Activated CD8-positive, alpha-beta T cell treated with anti-CD3 and anti-CD28 coated beads for 36 hours (primary cell): Measurements from ENCODE around the gene FLOT2. TPM values are rescaled to one million over a fixed set of nuclear protein-coding genes. Genes with fewer than 3 reads are reported as not detected.
A peak's percentile ranks its signal among the peaks of the same experiment; 100 is the strongest.
"Not testable (repeated sequence)": the region's sequence is repeated elsewhere in the genome, so short reads cannot be mapped to it uniquely, and the experiment has no call there.

Experiments used
- ATAC-seq: fragments of 200-7000 bp; cut with Tn5 transposase; one replicate; pipeline ENCODE4 v1.10.0; 2021; ENCODE audit warnings: mild to moderate bottlenecking, moderate library complexity
- CTCF ChIA-PET: fragments of 350-600 bp; sonication (Branson Sonifier 250); formaldehyde crosslinking; loops from one replicate; lab custom pipeline; 2021; ENCODE audit warnings: antibody characterized with exemption; lab: Charles Lee
- POLR2A ChIA-PET: fragments of 350-600 bp; sonication (Branson Sonifier 250); formaldehyde crosslinking; loops from one replicate; lab custom pipeline; 2021; ENCODE audit warnings: antibody characterized with exemption; lab: Charles Lee
- DNase-seq: peaks from one replicate; pipeline ENCODE4 v3.0.0-alpha.2; 2020
- H3K27ac Mint-ChIP-seq: one replicate; pipeline ENCODE4 v1.8.0; 2021; ENCODE audit warnings: mild to moderate bottlenecking, mixed read lengths
- H3K27me3 Mint-ChIP-seq: one replicate; pipeline ENCODE4 v1.8.0; 2021; ENCODE audit warnings: mixed read lengths
- H3K36me3 Mint-ChIP-seq: one replicate; pipeline ENCODE4 v1.8.0; 2021; ENCODE audit warnings: low read depth, mixed read lengths
- H3K4me1 Mint-ChIP-seq: one replicate; pipeline ENCODE4 v1.8.0; 2021; ENCODE audit warnings: low read depth, mixed read lengths
- H3K4me3 Mint-ChIP-seq: one replicate; pipeline ENCODE4 v1.8.0; 2021; ENCODE audit warnings: mild to moderate bottlenecking, moderate library complexity, mixed read lengths
- H3K9me3 Mint-ChIP-seq: one replicate; pipeline ENCODE4 v1.8.0; 2021; ENCODE audit warnings: mixed read lengths
- intact Hi-C: fragments of 100-400 bp; cut with micrococcal nuclease; formaldehyde crosslinking; loops from one replicate; pipeline ENCODE4 v1.10.0; 2022
- microRNA-seq: library from miRNA; unstranded; fragments of <30 nt; microRNA quantifications from one replicate; pipeline ENCODE4 v1.2.0, GENCODE V29; 2022; ENCODE audit warnings: borderline microRNAs expressed, borderline replicate concordance
- total RNA-seq, 2 experiments: library from RNA; stranded (reverse); gene quantifications; one replicate each; pipeline ENCODE4 v1.2.3, GENCODE V29; 2021
- TF ChIP-seq, protein P1 (sequence below): fragments of 200-600 bp; IDR thresholded peaks from one replicate; pipeline ENCODE4 v1.8.0; 2022; ENCODE audit warnings: antibody characterized with exemption, mild to moderate bottlenecking

FLOT2 gene
- total RNA-seq, 2 experiments from 2014 or later: 59.7 to 60.1 TPM

DNA sequence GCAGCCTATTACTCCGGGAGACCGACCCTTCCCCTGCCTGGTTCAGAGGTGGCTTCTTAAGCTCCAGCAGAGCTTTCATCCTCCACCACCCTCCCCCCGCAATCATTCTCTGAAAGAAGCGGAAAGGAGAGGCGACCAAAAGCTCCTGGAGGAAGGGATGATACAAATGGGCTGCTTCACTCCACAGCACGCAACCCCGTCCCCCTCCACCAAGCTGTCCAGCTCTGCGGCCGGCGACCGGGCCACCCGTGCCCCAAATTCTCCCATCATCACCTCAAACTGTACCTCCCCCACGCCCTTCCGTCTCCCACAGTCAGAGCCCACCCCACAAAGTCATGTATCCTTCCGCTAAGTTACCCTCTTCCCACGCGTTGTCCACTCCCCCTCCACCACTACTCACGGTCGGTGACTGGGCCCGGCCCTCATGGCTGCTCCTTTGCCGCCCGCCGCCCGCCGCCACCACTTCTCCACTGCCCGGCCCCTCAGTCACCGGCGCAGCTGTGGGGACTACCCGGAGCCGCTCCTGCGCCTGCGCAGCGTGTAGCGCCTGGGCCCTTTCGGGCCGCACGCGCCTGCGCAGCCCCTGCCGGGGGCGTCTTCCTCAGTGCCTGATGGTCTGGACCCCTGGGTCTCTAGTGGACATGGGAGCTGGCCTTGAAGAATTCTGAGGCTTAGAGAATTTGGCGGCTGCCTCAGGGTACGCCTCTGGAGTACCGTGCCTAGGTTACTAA is 55.1 kb downstream of the FLOT2 start, which contains the start of gene FAM222B:
TSS of gene FAM222B (minus strand) at position 509 of the 731 bp plus-strand sequence. CDS start 76,123 bp downstream, outside the sequence.
- H3K4me3 Mint-ChIP-seq: peak within 1 kb of the TSS; percentile 86
- ATAC-seq: peak; percentile 99
- DNase-seq: peak; percentile 90
- H3K4me1 Mint-ChIP-seq: peaks cover 21% of the 10 kb centered on the region
- CTCF ChIA-PET: interaction anchor here (0.6 to 6.7 kb wide), 19 partner anchors 9 to 452 kb away, joined by 3 to 58 read pairs (median 4); partner anchors contain the start of genes DHRS13 and TLCD1
- peak within 1 kb of the TSS; percentile 92 for H3K27ac Mint-ChIP-seq
- no peaks in the 10 kb centered on the region for H3K27me3 Mint-ChIP-seq
- no peaks in the 10 kb centered on the region for H3K9me3 Mint-ChIP-seq
- intact Hi-C loops: no loop called here
- POLR2A ChIA-PET: interaction anchor here (0.8 to 1.7 kb wide), 14 partner anchors 18 to 139 kb away, joined by 3 to 5 read pairs (median 3); partner anchors contain the start of gene TLCD1
- TF ChIP-seq, protein P1, sequence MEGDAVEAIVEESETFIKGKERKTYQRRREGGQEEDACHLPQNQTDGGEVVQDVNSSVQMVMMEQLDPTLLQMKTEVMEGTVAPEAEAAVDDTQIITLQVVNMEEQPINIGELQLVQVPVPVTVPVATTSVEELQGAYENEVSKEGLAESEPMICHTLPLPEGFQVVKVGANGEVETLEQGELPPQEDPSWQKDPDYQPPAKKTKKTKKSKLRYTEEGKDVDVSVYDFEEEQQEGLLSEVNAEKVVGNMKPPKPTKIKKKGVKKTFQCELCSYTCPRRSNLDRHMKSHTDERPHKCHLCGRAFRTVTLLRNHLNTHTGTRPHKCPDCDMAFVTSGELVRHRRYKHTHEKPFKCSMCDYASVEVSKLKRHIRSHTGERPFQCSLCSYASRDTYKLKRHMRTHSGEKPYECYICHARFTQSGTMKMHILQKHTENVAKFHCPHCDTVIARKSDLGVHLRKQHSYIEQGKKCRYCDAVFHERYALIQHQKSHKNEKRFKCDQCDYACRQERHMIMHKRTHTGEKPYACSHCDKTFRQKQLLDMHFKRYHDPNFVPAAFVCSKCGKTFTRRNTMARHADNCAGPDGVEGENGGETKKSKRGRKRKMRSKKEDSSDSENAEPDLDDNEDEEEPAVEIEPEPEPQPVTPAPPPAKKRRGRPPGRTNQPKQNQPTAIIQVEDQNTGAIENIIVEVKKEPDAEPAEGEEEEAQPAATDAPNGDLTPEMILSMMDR: no peak
- H3K36me3 Mint-ChIP-seq: peaks cover 4% of the 10 kb centered on the region

DNA sequence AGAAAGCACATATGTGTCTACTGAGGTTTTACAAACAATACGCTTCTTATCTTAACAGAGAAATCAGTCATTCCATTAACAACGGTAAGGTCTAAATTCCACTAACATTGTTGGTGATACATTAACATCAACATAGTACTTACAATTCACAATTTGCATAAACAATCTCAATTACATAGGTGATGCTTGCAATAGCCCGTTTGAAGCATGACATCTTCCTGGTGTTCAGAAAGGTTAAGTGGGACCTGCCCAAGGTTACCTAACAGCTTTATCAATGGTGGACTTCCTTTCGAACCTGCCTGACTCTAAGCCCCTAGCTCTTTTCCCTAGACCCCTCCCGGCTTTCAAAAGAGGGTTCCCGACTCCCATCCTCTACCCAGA is 55.6 kb downstream of the FLOT2 start:
- Mint-ChIP-seq H3K27ac (peak overlapping the region; percentile 92), H3K4me1 (peaks cover 21% of the 10 kb centered on the region), H3K4me3 (peak overlapping the region; percentile 86), H3K9me3 (no peaks in the 10 kb centered on the region), H3K36me3 (peaks cover 4% of the 10 kb centered on the region), H3K27me3 (no peaks in the 10 kb centered on the region)
- intact Hi-C loops: no loop called here
- DNase-seq: no peak
- TF ChIP-seq, protein P1: no peak
- ChIA-PET CTCF (interaction anchor here (0.6 to 6.7 kb wide), 19 partner anchors 8 to 453 kb away, joined by 3 to 58 read pairs (median 4); partner anchors contain the start of genes DHRS13 and TLCD1), POLR2A (interaction anchor here (0.8 to 1.7 kb wide), 12 partner anchors 18 to 139 kb away, joined by 3 to 5 read pairs (median 3); partner anchors contain the start of gene TLCD1)
- ATAC-seq: peak; percentile 11

DNA sequence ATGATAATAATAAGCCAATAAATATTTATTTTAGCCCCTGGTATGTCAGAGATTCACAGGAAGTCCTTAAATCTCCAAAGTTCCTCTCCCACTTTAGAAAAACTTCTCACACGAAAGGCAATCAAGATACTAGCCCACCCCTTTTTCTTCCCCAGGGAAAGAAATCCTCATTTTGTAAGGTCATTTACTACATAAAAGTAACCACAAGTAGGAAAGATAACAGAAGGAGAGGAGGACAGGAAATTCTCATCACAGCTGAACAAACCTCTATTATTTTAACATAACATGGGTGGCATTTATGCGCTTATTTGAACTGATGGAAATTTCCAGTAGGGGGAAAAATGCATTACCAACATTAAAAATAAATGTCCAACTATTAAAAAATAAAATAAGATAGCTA is 58.3 kb downstream of the FLOT2 start:
- Mint-ChIP-seq H3K27me3 (no peaks in the 10 kb centered on the region), H3K4me3 (no peak overlapping the region), H3K9me3 (no peaks in the 10 kb centered on the region), H3K27ac (peak overlapping the region; percentile 50), H3K36me3 (peaks cover 7% of the 10 kb centered on the region), H3K4me1 (peaks cover 24% of the 10 kb centered on the region)
- no peak for DNase-seq
- no peak for ATAC-seq
- TF ChIP-seq, protein P1: no peak
- intact Hi-C loops: no loop called here
- POLR2A ChIA-PET: interaction anchor here (0.7 kb wide), 1 partner anchor 12 kb away, joined by 3 read pairs; no protein-coding TSS in a partner anchor
- CTCF ChIA-PET: interaction anchor here (1.8 to 6.7 kb wide), 4 partner anchors 10 to 76 kb away, joined by 5 to 58 read pairs (median 10); no protein-coding TSS in a partner anchor

DNA sequence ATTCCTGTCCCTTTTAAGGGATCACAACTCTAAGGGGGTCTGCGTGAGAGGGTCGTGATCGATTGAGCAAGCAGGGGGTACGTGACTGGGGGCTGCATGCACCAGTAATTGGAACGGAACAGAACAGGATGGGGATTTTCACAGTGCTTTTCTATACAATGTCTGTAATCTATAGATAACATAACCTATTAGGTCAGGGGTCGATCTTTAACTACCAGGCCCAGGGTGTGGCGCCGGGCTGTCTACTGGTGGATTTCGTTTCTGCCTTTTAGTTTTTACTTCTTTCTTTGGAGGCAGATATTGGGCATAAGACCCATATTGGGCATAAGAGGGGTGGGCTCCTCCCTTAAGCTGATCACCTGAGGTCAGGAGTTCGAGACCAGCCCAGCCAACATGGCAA is 61.0 kb downstream of the FLOT2 start:
- H3K9me3 Mint-ChIP-seq, intact Hi-C loops, H3K27me3 Mint-ChIP-seq, DNase-seq, ATAC-seq, H3K27ac Mint-ChIP-seq, H3K4me3 Mint-ChIP-seq: not testable (repeated sequence)
- CTCF ChIA-PET: interaction anchor here (1.4 to 1.7 kb wide), 2 partner anchors 81 to 87 kb away, joined by 3 to 4 read pairs; no protein-coding TSS in a partner anchor
- Mint-ChIP-seq H3K36me3 (peaks cover 17% of the 10 kb centered on the region), H3K4me1 (peaks cover 27% of the 10 kb centered on the region)
- POLR2A ChIA-PET: interaction anchor here (0.7 kb wide), 1 partner anchor 11 kb away, joined by 3 read pairs; no protein-coding TSS in a partner anchor

DNA sequence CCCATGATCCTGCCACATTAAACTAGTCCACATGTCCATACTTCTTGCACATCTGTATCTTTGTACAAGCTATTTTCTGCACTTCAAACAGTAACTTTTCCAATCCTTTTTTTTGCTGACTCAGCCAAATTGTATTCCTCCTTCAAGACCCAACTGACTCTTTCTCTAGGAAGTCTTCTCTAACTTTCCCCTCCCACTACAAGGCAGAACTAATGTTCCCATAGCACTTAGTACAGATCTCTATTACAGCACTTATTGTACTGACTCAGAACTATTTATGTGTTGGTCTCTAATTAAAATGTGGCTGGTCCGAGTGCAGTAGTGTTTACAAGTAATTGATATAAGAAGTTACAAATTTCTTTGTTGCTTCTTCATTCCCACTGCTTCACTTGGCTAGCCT is 63.1 kb downstream of the FLOT2 start:
- POLR2A ChIA-PET: interaction anchor here (1.0 kb wide), 1 partner anchor 19 kb away, joined by 3 read pairs; no protein-coding TSS in a partner anchor
- Mint-ChIP-seq H3K36me3 (peaks cover 19% of the 10 kb centered on the region), H3K4me3 (no peak overlapping the region), H3K27me3 (no peaks in the 10 kb centered on the region), H3K9me3 (no peaks in the 10 kb centered on the region), H3K27ac (peak overlapping the region; percentile 1), H3K4me1 (peaks cover 16% of the 10 kb centered on the region)
- ATAC-seq (no peak), DNase-seq (no peak)
- TF ChIP-seq, protein P1: no peak
- intact Hi-C loops: no loop called here
- CTCF ChIA-PET: interaction anchor here (1.5 kb wide), 1 partner anchor 119 kb away, joined by 4 read pairs; no protein-coding TSS in a partner anchor

Small RNA genes lying within 50 kb of the gene (microRNA-seq; reads per million reads assigned to microRNA genes)
- not detected for gene MIR451B

Other genes with a start within 250 kb of the FLOT2 start
- 10 to 100 TPM; 37.4 to 39.0 TPM for gene SDF2, start 235.8 kb downstream of the FLOT2 start, total RNA-seq
- 10 to 100 TPM; 60.3 to 63.3 TPM for gene SUPT6H, start 235.5 kb downstream of the FLOT2 start, total RNA-seq
- 1 to 10 TPM; 5.0 to 5.1 TPM for gene PROCA1, start 185.8 kb downstream of the FLOT2 start, total RNA-seq
- gene RAB34, start 179.9 kb downstream of the FLOT2 start, total RNA-seq: 10 to 100 TPM in 1 of 2 experiments, 1 to 10 TPM in 1; 9.8 to 14.4 TPM
- gene RPL23A, start 177.7 kb downstream of the FLOT2 start, total RNA-seq: 1,000 to 10,000 TPM; 2,633 to 2,644 TPM
- gene TLCD1, start 171.5 kb downstream of the FLOT2 start, total RNA-seq: 1 to 10 TPM; 6.5 to 8.7 TPM
- 1 to 10 TPM; 3.6 to 3.9 TPM for gene NEK8, start 168.9 kb downstream of the FLOT2 start, total RNA-seq
- 100 to 1,000 TPM; 140 to 151 TPM for gene TRAF4, start 153.7 kb downstream of the FLOT2 start, total RNA-seq
- gene FAM222B, start 54.9 kb downstream of the FLOT2 start, total RNA-seq: 10 to 100 TPM; 14.7 to 15.2 TPM
- gene ERAL1, start 42.7 kb downstream of the FLOT2 start, total RNA-seq: 10 to 100 TPM; 58.2 to 60.0 TPM
- gene DHRS13, start 5.3 kb upstream of the FLOT2 start, total RNA-seq: 10 to 100 TPM; 37.3 to 38.2 TPM
- gene PHF12, start 53.8 kb upstream of the FLOT2 start, total RNA-seq: 10 to 100 TPM; 45.7 to 52.6 TPM
- not detected for gene SEZ6, start 108.3 kb upstream of the FLOT2 start, total RNA-seq
- gene PIPOX, start 145.4 kb upstream of the FLOT2 start, total RNA-seq: 1 to 10 TPM; 3.0 TPM